ENCODE data around the gene ENTHD1.
"Not testable (repeated sequence)": the region's sequence is repeated elsewhere in the genome, so short reads cannot be mapped to it uniquely, and the experiment has no call there.

ENTHD1 gene

DNA sequence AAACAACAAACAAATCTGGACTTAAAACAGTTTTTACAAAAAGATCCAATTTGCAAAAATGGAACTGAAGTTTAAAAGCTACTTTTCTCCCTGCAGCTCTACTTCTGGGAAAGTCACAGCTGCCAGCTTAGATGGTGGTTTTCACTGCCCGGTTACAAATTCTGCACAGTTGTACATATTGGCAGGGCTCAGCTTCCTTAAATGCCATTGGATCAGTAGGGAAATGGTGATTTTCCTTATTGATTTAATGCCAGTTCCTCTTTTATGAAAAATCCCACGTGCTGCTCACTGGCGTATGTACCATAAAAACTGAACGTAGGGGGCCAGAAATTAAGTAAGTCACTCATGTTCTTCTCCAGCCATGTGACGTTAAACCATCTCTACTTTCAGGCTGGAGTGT lies 30.1 kb upstream of the ENTHD1 start:
- no peak for DNase-seq

DNA sequence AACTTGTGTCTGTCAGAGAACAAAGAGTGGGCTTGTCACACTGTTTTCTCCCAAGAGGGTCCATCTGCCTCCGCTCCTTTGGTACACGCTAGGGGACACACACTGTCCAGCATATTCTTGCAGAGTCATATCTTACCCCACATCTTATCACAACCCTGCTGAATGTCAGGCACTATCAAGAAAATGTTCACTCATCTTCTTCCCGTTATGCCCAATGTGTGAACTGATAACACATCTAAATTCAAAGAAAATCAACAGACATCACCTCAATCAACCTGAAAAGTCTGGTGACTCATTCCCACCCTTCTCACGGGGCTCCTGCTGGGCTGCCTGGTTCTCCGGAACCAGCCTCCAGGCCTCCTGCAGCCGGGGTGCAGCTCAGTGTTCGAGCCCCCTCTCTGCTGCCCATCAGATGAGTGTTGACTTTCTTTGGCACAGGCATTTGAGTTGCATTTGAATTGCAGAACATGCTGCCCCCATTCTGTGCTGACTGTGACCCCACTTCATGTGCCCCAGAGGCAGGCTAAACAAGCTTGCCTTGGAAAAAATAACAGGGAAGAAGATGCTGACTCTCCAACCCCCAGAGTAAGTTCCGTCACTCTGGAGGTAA lies 26.7 kb upstream of the ENTHD1 start:
- no peak for DNase-seq

DNA sequence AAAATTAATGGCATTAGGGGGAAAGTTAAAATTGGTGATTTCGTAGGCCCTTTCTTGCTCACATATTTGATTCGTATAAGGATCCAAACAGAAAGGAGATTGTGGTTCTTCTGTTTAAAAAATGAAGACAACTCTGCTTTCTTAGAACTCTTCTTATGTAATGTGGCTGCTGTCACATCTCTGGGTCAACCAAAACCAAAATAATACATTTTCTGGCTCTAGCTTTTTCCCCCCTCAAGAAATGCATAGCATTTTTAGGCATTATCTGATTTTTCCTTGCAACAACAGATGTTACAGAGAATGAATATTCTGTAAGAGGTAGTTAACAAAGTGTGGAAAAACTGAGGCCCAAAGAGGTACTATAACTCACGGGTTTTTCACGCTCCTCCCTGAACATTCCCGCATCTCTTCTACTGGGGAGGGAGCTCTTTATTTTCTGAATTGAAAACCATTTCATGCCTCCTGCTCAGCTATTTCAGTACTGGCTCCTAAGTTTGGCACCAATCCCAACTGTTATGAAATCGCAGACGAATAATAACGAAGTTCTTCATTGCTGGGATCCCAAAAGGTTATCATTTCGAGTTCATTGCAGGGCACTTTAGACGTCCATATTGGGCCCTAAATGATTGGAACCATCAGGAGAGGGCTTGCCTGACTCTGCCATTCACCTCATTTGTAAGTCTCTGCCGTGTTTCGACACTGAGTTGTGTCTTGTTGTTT lies 24.4 kb upstream of the ENTHD1 start:
- DNase-seq, result peak; percentile 6

DNA sequence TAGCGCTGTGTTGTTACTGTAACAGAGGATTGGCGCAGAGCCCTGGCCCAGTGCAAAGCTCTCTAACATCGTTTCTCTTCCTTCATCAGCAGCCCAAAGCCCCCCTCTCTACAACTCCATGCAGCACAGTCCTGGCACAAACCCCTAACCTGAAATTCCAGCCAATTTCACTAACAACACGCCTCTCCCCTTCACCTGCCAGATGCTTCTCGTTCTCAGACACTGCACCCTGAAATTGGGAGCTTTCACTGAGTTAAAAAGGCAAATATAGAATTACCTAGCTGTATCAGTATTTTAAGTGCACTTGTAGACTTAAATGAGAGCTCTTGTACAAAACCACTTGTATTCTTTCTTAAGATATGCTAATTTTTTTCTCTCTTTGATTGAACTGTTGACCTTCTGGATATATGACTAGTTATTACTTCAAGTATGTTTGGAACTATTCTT lies 23.7 kb upstream of the ENTHD1 start:
- no peak for DNase-seq

- no peak for DNase-seq
Measured at GRCh38 chr22:39916496-39916895, 22.9 kb upstream of the ENTHD1 start.

DNA sequence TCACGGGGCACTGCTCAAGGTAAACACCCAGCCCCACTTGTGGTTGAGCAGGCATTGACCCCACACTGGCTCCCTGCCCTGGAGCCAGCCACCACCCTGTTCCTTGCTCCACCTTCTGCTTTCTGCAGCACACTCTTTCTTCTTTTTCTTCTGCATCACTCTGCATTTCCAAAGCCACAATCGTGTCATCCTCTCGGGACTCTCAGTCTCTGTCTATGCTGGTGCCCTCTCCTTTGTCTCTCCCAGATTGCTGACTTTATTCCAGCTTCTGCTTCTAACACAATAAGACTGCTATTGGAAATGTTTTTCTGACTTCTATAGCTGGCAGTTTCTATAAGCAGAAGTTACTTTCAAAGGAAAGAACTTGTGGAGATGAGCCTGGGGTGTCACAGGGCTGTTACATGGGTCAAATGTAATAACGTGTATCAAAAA lies 21.8 kb upstream of the ENTHD1 start:
- no peak for DNase-seq

DNA sequence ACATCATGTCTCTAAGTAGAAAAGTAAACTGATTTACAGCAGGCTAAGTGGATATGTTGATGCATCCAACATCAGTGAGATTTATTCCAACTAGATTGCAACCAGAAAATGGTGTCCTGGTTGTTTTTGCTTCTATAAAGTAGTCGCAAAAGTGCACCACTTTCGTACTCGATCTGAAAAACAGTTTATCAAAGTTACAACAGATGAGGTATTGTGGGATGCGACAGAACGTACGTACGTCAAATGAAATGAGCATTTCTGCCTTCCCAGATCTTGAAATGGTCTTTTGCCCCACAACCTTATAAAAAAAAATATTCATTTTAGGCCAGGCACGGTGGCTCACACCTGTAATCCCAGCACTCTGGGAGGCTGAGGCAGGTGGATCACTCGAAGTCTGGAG lies 21.0 kb upstream of the ENTHD1 start:
- DNase-seq, result no peak

GRCh38 chr22:39913886-39914285 lies 20.3 kb upstream of the ENTHD1 start:
- DNase-seq, result no peak

- no peak for DNase-seq
Measured at GRCh38 chr22:39913321-39913720, 19.8 kb upstream of the ENTHD1 start.

GRCh38 chr22:39910876-39911613 lies 17.5 kb upstream of the ENTHD1 start:
- DNase-seq, result no peak

- DNase-seq, result peak; percentile 34
Measured at GRCh38 chr22:39908737-39909136, 15.2 kb upstream of the ENTHD1 start.

- DNase-seq, result no peak
Measured at GRCh38 chr22:39908136-39908535, 14.6 kb upstream of the ENTHD1 start.

GRCh38 chr22:39907605-39908097 lies 14.1 kb upstream of the ENTHD1 start:
- no peak for DNase-seq

- DNase-seq, result no peak
Measured at GRCh38 chr22:39907047-39907446, 13.5 kb upstream of the ENTHD1 start.

GRCh38 chr22:39906207-39906606 lies 12.6 kb upstream of the ENTHD1 start:
- no peak for DNase-seq

GRCh38 chr22:39905687-39906086 lies 12.1 kb upstream of the ENTHD1 start:
- no peak for DNase-seq

DNA sequence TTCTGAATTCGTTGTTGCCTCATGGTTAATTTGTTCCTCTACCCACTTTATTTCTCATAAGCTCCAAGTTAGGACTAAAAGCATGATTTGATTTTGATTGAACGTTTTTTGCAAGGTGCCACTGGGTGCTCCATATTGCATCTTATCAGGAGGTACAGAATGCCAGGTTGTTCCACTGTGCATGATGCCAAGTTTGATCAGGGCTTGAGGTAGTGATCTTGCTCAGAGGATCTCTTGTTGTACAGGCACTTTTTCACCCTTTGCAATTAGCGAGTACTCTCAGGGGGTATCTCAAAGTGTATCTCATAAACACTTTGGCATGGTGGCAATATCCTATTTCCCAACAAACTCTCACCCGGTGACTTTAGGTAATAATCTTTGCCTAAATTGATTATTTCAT lies 11.3 kb upstream of the ENTHD1 start:
- no peak for DNase-seq

DNA sequence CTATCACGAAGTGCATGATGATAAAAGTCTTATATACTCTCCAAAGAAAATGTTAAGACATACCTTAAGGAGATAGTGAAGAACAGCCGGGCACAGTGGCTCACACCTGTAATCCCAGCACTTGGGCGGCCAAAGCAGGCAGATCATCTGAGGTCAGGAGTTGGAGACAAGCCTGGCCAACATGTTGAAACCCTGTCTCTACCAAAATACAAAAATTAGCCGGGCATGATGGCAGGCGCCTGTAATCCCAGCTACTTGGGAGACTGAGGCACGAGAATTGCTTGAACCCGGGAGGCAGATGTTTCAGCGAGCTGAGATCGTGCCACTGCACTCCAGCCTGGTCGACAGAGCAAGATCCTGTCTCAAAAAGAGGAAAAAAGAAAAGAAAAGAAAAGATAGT lies 10.5 kb upstream of the ENTHD1 start:
- DNase-seq, result not testable (repeated sequence)

DNA sequence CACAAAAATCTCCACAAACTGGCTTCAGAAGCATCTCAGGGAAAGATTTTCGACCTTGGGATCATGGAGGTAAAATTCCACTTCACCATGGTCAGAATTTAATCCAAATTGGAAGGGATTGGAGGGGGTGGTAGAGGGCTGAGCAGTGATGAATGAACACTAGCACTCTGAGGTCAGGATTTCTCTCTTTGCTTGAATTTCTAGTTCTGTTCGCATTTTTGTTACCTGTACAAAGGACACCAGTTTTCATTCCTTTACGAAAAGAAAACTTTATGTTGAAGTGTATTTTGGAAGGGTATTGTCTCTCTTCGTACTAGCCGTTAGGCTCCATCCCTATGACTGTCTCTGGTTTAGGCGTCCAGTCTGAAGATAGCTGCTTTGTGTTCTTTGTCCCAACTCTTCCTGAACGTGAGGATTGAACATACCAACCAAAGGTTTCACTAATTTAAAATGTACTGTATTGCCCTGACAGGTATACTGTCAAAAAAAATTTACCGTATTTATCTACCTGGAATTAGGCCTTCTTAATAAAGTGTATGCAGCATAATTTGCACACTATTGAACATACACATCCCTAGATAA lies 8.1 kb upstream of the ENTHD1 start:
- no peak for DNase-seq

GRCh38 chr22:39900306-39901227 lies 7.0 kb upstream of the ENTHD1 start, which contains the start of gene GRAP2:
GRAP2 (plus strand) TSS chr22:39901084; CDS start chr22:39947107, 46,023 bp downstream.
- DNase-seq, result no peak

DNA sequence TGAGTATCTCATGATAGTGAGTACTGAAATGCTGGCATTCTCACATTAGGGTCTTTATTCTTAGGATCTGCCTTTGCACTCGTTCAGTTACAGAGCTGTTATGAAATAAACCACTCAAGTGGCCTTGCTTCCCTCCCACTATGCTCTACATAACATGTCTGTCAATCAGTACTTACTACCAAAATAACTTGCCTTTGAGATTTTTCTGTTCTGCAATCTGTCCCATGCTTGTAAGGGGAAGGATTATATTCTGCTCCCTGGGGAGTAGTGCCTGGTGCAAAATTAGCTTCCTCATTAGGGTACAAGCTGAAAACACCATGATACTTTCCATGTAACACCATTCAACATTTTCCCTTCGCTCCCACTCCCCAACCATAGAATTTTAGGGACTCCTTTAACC lies 5.4 kb upstream of the ENTHD1 start:
- no peak for DNase-seq

- no peak for DNase-seq
Measured at GRCh38 chr22:39897841-39898240, 4.3 kb upstream of the ENTHD1 start.
